H1 (cell line): ENCODE measurements around the gene SEMA5B. TPM values are rescaled to one million over a fixed set of nuclear protein-coding genes. Genes with fewer than 3 reads are reported as not detected.

Source experiments
- CTCF ChIA-PET: fragments of 300-600 bp; sonication (Branson Sonifier 250); formaldehyde crosslinking; loops from one replicate; lab custom pipeline; 2021; ENCODE audit not compliant: partially characterized antibody; lab: Charles Lee
- POLR2A ChIA-PET: fragments of 300-600 bp; sonication (Branson Sonifier 250); formaldehyde crosslinking; loops from one replicate; lab custom pipeline; 2021; ENCODE audit warnings: inconsistent platforms; ENCODE audit not compliant: partially characterized antibody; lab: Charles Lee
- DNase-seq, 2 experiments: peaks; one replicate each; pipeline versions ENCODE4 v3.0.0 to v3.0.0-alpha.2; 2010 to 2022; ENCODE audit warnings: low spot score in 2 of 2, low read depth in 1 of 2, mixed read lengths in 1 of 2
- FAIRE-seq: peaks from 2 replicates; lab custom pipeline; 2011; peaks lifted over from hg19 to GRCh38; lab: Jason Lieb, UNC
- H2AFZ ChIP-seq: 2 replicates; pipeline ENCODE4 v1.8.1; 2012; ENCODE audit warnings: low read length, inconsistent platforms
- H2AK5ac ChIP-seq: 2 replicates; pipeline ENCODE4 v1.6.1; 2013; ENCODE audit warnings: low read depth, low read length
- H2BK120ac ChIP-seq: replicated peaks from 2 replicates; pipeline ENCODE3; 2013; ENCODE audit warnings: low read depth, low read length, inconsistent platforms
- H2BK12ac ChIP-seq: 2 replicates; pipeline ENCODE4 v1.6.1; 2013; ENCODE audit warnings: low read depth, low read length
- H2BK15ac ChIP-seq: 2 replicates; pipeline ENCODE4 v1.6.1; 2013; ENCODE audit warnings: low read length
- H2BK20ac ChIP-seq: 2 replicates; pipeline ENCODE4 v1.6.1; 2013; ENCODE audit warnings: low read length
- H2BK5ac ChIP-seq: 2 replicates; pipeline ENCODE4 v1.6.1; 2013; ENCODE audit warnings: low read depth, low read length
- H3K14ac ChIP-seq: 2 replicates; pipeline ENCODE4 v1.6.1; 2013; ENCODE audit warnings: inconsistent platforms; ENCODE audit not compliant: insufficient read length
- H3K18ac ChIP-seq: 2 replicates; pipeline ENCODE4 v1.6.1; 2013; ENCODE audit warnings: low read length; ENCODE audit errors: extremely low read depth
- H3K23ac ChIP-seq: 2 replicates; pipeline ENCODE4 v1.6.1; 2013; ENCODE audit warnings: inconsistent platforms; ENCODE audit not compliant: insufficient read length
- H3K23me2 ChIP-seq: 2 replicates; pipeline ENCODE4 v1.6.1; 2013; ENCODE audit warnings: low read depth, low read length
- H3K27ac ChIP-seq: 2 replicates; pipeline ENCODE4 v1.6.1; 2011; ENCODE audit warnings: low read depth, low read length, inconsistent platforms
- H3K27me3 ChIP-seq, 4 experiments: replicated peaks in 1 of 4; 1 replicate in 1 of 4; 2 replicates in 3 of 4; pipeline versions ENCODE4 v1.6.1 to v1.8.1; 2011 to 2013; ENCODE audit warnings: low read length in 3 of 4, mild to moderate bottlenecking in 3 of 4, inconsistent platforms in 2 of 4, mixed read lengths in 2 of 4, moderate library complexity in 1 of 4; ENCODE audit not compliant: control insufficient read depth in 3 of 4, insufficient read depth in 3 of 4; ENCODE audit errors: extremely low read depth in 1 of 4
- H3K36me3 ChIP-seq, 4 experiments: 2 replicates each; pipeline versions ENCODE4 v1.6.1 to v1.8.1; 2011 to 2013; ENCODE audit warnings: mild to moderate bottlenecking in 4 of 4, low read length in 3 of 4, moderate library complexity in 2 of 4, control low read depth in 1 of 4, inconsistent platforms in 1 of 4; ENCODE audit not compliant: insufficient read depth in 4 of 4, control insufficient read depth in 2 of 4
- H3K4ac ChIP-seq: replicated peaks from 2 replicates; pipeline ENCODE3; 2013; ENCODE audit warnings: low read length, low read depth, mixed read lengths, inconsistent platforms; ENCODE audit not compliant: insufficient read length
- H3K4me1 ChIP-seq, 4 experiments: replicated peaks in 1 of 4; 1 replicate in 1 of 4; 2 replicates in 3 of 4; pipeline versions ENCODE4 v1.6.1 to v1.8.1; 2011 to 2013; ENCODE audit warnings: low read length in 3 of 4, inconsistent platforms in 2 of 4, mixed read lengths in 1 of 4; ENCODE audit not compliant: insufficient read depth in 4 of 4, control insufficient read depth in 3 of 4
- H3K4me2 ChIP-seq, 2 experiments: 2 replicates each; pipeline versions ENCODE4 v1.6.1 to v1.8.1; 2011 to 2013; ENCODE audit warnings: low read depth in 2 of 2, low read length in 2 of 2, control low read depth in 1 of 2, inconsistent platforms in 1 of 2, mild to moderate bottlenecking in 1 of 2; ENCODE audit not compliant: insufficient read depth in 1 of 2
- H3K4me3 ChIP-seq, 4 experiments: fragments of 200-600, 300-600 bp in 1 of 4; sonication (generic), shearing (Covaris generic), sonication (Bioruptor Twin) in 1 of 4; 2 replicates each; pipeline versions ENCODE4 v1.5.1 to v1.8.1; 2011 to 2016; ENCODE audit warnings: low read length in 4 of 4, low read depth in 3 of 4, control low read depth in 2 of 4, inconsistent platforms in 2 of 4, mild to moderate bottlenecking in 2 of 4, mixed read lengths in 1 of 4, moderate library complexity in 1 of 4; ENCODE audit not compliant: insufficient read depth in 2 of 4; ENCODE audit errors: extremely low read depth in 1 of 4
- H3K56ac ChIP-seq: replicated peaks from 2 replicates; pipeline ENCODE3; 2013; ENCODE audit warnings: low read depth, mild to moderate bottlenecking, mixed read lengths, low read length, inconsistent platforms; ENCODE audit not compliant: insufficient read length
- H3K79me1 ChIP-seq: 2 replicates; pipeline ENCODE4 v1.6.1; 2013; ENCODE audit warnings: low read depth, low read length, control low read depth
- H3K79me2 ChIP-seq, 2 experiments: 2 replicates each; pipeline versions ENCODE4 v1.6.1 to v1.8.1; 2012 to 2013; ENCODE audit warnings: low read length in 2 of 2, mild to moderate bottlenecking in 2 of 2, inconsistent platforms in 1 of 2; ENCODE audit not compliant: insufficient read depth in 2 of 2, control insufficient read depth in 1 of 2
- H3K9ac ChIP-seq, 4 experiments: replicated peaks in 1 of 4; 1 replicate in 1 of 4; 2 replicates in 3 of 4; pipeline versions ENCODE4 v1.6.1 to v1.8.1; 2011 to 2013; ENCODE audit warnings: low read depth in 3 of 4, low read length in 3 of 4, control low read depth in 2 of 4, mild to moderate bottlenecking in 2 of 4, moderate library complexity in 2 of 4, inconsistent platforms in 1 of 4; ENCODE audit errors: extremely low read depth in 1 of 4
- H3K9me3 ChIP-seq, 2 experiments: 2 replicates each; pipeline versions ENCODE4 v1.6.1 to v1.8.1; 2012 to 2013; ENCODE audit warnings: mild to moderate bottlenecking in 2 of 2, moderate library complexity in 2 of 2, control low read depth in 1 of 2, inconsistent platforms in 1 of 2, low read depth in 1 of 2, low read length in 1 of 2, mixed read lengths in 1 of 2; ENCODE audit not compliant: insufficient read depth in 2 of 2
- H4K20me1 ChIP-seq, 2 experiments: replicated peaks in 1 of 2; 2 replicates each; pipeline versions ENCODE3 to v1.8.1; 2011 to 2013; ENCODE audit warnings: inconsistent platforms in 2 of 2, low read length in 2 of 2, mild to moderate bottlenecking in 1 of 2; ENCODE audit not compliant: insufficient read depth in 2 of 2, control insufficient read depth in 1 of 2
- H4K5ac ChIP-seq: 2 replicates; pipeline ENCODE4 v1.6.1; 2013; ENCODE audit warnings: low read length, low read depth, mixed read lengths, inconsistent platforms; ENCODE audit not compliant: insufficient read length
- H4K8ac ChIP-seq: 2 replicates; pipeline ENCODE4 v1.8.0; 2013; ENCODE audit warnings: mild to moderate bottlenecking, moderate library complexity, low read length, inconsistent platforms; ENCODE audit not compliant: insufficient read depth; ENCODE audit errors: extremely low read depth
- H4K91ac ChIP-seq: replicated peaks from 2 replicates; pipeline ENCODE3; 2013; ENCODE audit warnings: low read length, mixed read lengths, inconsistent platforms; ENCODE audit not compliant: insufficient read length
- BRCA1 ChIP-seq: IDR thresholded peaks from 2 replicates; pipeline ENCODE4 v1.6.1; 2012; ENCODE audit warnings: low read depth, low read length, improper control_type of control experiment
- NRF1 ChIP-seq: IDR thresholded peaks from 2 replicates; pipeline ENCODE4 v1.6.1; 2011; ENCODE audit warnings: mild to moderate bottlenecking, low read depth, low read length, improper control_type of control experiment
- RNF2 ChIP-seq: fragments of 200-900, 300-1000 bp; sonication (generic); IDR thresholded peaks from 2 replicates; pipeline ENCODE4 v1.7.1; 2016; ENCODE audit warnings: borderline replicate concordance, low read depth, mild to moderate bottlenecking, antibody characterized with exemption, low read length; ENCODE audit not compliant: poor library complexity, severe bottlenecking; ENCODE audit errors: missing control alignments
- SUZ12 ChIP-seq: fragments of 200-600 bp; sonication (generic); IDR thresholded peaks from 2 replicates; pipeline ENCODE4 v1.6.1; 2012; ENCODE audit warnings: mild to moderate bottlenecking, inconsistent platforms, low read length, moderate library complexity, mixed read lengths
- TAF1 ChIP-seq: IDR thresholded peaks from 2 replicates; pipeline ENCODE4 v1.6.1; 2011; ENCODE audit warnings: mild to moderate bottlenecking, low read depth, low read length
- TBP ChIP-seq: IDR thresholded peaks from 2 replicates; pipeline ENCODE4 v1.6.1; 2011; ENCODE audit warnings: low read depth, low read length, improper control_type of control experiment
- TCF12 ChIP-seq: IDR thresholded peaks from 2 replicates; pipeline ENCODE4 v1.6.1; 2011; ENCODE audit warnings: low read depth, mild to moderate bottlenecking, low read length
- YY1 ChIP-seq: IDR thresholded peaks from 2 replicates; pipeline ENCODE4 v1.6.1; 2011; ENCODE audit warnings: low read depth, mild to moderate bottlenecking, low read length
- ZNF274 ChIP-seq: IDR thresholded peaks from 2 replicates; pipeline ENCODE4 v1.7.0; 2012; ENCODE audit warnings: low read length, borderline replicate concordance; ENCODE audit errors: extremely low read depth
- WGBS, 2 experiments: shearing (Covaris generic) in 1 of 2; methylation state at CpG; one replicate each; pipeline versions ENCODE4 v1.1.6 to v1.1.7; 2013 to 2015; ENCODE audit warnings: low lambda C conversion rate in 2 of 2, mixed read lengths in 2 of 2, inconsistent platforms in 1 of 2, low coverage in 1 of 2, missing lambda C conversion rate in 1 of 2; ENCODE audit not compliant: insufficient replicate concordance in 2 of 2, insufficient coverage in 1 of 2, insufficient read length in 1 of 2; ENCODE audit errors: extremely low coverage in 1 of 2, missing lambda C conversion rate in 1 of 2; 5-methylcytosine and 5-hydroxymethylcytosine counted together
- polyA plus RNA-seq, 7 experiments: library from polyadenylated mRNA; depleted of rRNA in 3 of 7; stranded (reverse) in 5 of 7; unstranded in 2 of 7; fragments of >200 nt in 5 of 7; fragments of 200-250 nt in 2 of 7; gene quantifications; 1 replicate in 5 of 7; 2 replicates in 1 of 7; 4 replicates in 1 of 7; pipeline versions ENCODE4 v1.2.1 to v1.2.3, GENCODE V29; 2011 to 2013; ENCODE audit warnings: missing spikeins in 2 of 7, mixed read lengths in 2 of 7
- total RNA-seq: library from RNA; stranded (reverse); fragmentation: NEBNext Ultra II Directional; extraction: Animal tissue kit (Norgen Biotek cat#: 25700); gene quantifications from 2 replicates; pipeline ENCODE4 v1.2.1, GENCODE V29; 2021

SEMA5B gene
- total and polyA plus RNA-seq, 2 of the 8 experiments (the other 6 are each of a cell fraction or from before 2014, with no cell fraction given) = 13.1 to 22.4 TPM

- FAIRE-seq = no peak
- no peak overlapping the region for H2AK5ac ChIP-seq
- CTCF ChIA-PET = interaction anchor here (1.0 to 1.4 kb wide), 3 partner anchors 11 to 112 kb away, joined by 3 to 4 read pairs (median 3); no protein-coding TSS in a partner anchor
These were observed 27.4 kb upstream of the SEMA5B start for GRCh38 chr3:123054931-123055330.

More at GRCh38 chr3:123054931-123055330, 27.4 kb upstream of the SEMA5B start:
- Histone ChIP-seq H2BK5ac (no peak overlapping the region), H2BK20ac (no peak overlapping the region)
- 87% methylated on average over 4 of the region's 4 CpGs; no CpG with 5 or more reads in 1 of the 2 experiments for WGBS, 2 experiments
- TF ChIP-seq ZNF274 = no peak
- TF ChIP-seq BRCA1 = no peak
- TF ChIP-seq RNF2 = no peak
- no peak for TF ChIP-seq TCF12
- TF ChIP-seq NRF1 = no peak
- TF ChIP-seq YY1 = no peak
- no peak for TF ChIP-seq TAF1
- TF ChIP-seq TBP = no peak
- no peak for TF ChIP-seq SUZ12
- TF ChIP-seq, all 59 proteins: peak for 0
- no peaks in the 10 kb centered on the region for H3K23me2 ChIP-seq
- H4K8ac ChIP-seq = no peak overlapping the region
- no peaks in the 10 kb centered on the region; a peak in 3 of 7 replicates for H3K4me1 ChIP-seq
- no peak overlapping the region for H4K5ac ChIP-seq
- no peaks in the 10 kb centered on the region for H3K36me3 ChIP-seq
- no peak overlapping the region for H2BK120ac ChIP-seq
- H3K4ac ChIP-seq = no peak overlapping the region
- no peak overlapping the region for H3K9ac ChIP-seq
- no peaks in the 10 kb centered on the region for H3K27me3 ChIP-seq
- no peaks in the 10 kb centered on the region for H3K9me3 ChIP-seq
- H3K14ac ChIP-seq = no peak overlapping the region
- H2BK15ac ChIP-seq = no peak overlapping the region
- no peak for DNase-seq
- H2BK12ac ChIP-seq = no peak overlapping the region
- POLR2A ChIA-PET = no interaction called here
- no peak overlapping the region for H3K18ac ChIP-seq
- no peaks in the 10 kb centered on the region for H3K79me1 ChIP-seq
- H3K79me2 ChIP-seq = no peaks in the 10 kb centered on the region
- no peak overlapping the region for H4K91ac ChIP-seq
- H3K23ac ChIP-seq = no peak overlapping the region
- H4K20me1 ChIP-seq = no peaks in the 10 kb centered on the region
- no peak overlapping the region for H3K4me3 ChIP-seq
- H3K27ac ChIP-seq = no peak overlapping the region
- H3K56ac ChIP-seq = no peak overlapping the region
- H3K4me2 ChIP-seq = no peak overlapping the region
- no peak overlapping the region for H2AFZ ChIP-seq
